ENCODE results near the gene CISTR. TPM values are rescaled to one million over a fixed set of nuclear protein-coding genes. Genes with fewer than 3 reads are reported as not detected.

The CISTR gene
- total and polyA plus RNA-seq, 2 donors (not counting 3 experiments of a cell fraction or from before 2014, with no cell fraction given): not detected

- Histone ChIP-seq H4K20me1 (replicated peaks; ENCODE audit: control insufficient read depth, extremely low read depth, insufficient read depth, low read length) (no peaks in the 10 kb centered on the region), H2AFZ (ENCODE audit: low read depth, low read length) (no peak overlapping the region), H3K4me1 (ENCODE audit: control insufficient read depth, extremely low read depth, insufficient read depth, low read length) (peaks cover 3% of the 10 kb centered on the region), H3K27me3 (ENCODE audit: control insufficient read depth in 2 of 2, insufficient read depth in 2 of 2, low read length in 2 of 2) (peaks cover 50 to 61% of the 10 kb centered on the region in 2 experiments), H3K4me3 (replicated peaks in 1 of 3; ENCODE audit: insufficient read depth in 1 of 3, low read depth in 1 of 3, low read length in 3 of 3) (no peak overlapping the region), H3K4me2 (ENCODE audit: insufficient read depth, low read length) (no peak overlapping the region), H3K79me2 (ENCODE audit: control insufficient read depth, insufficient read depth, low read length) (no peaks in the 10 kb centered on the region), H3K9ac (replicated peaks; ENCODE audit: extremely low read depth, insufficient read depth, low read length) (no peak overlapping the region), H3K27ac (ENCODE audit: insufficient read depth, low read depth, low read length) (no peak overlapping the region), H3K9me1 (replicated peaks; ENCODE audit: control insufficient read depth, extremely low read depth, insufficient read depth, low read length) (no peaks in the 10 kb centered on the region), H3K36me3 (ENCODE audit: control insufficient read depth in 2 of 2, extremely low read depth in 1 of 2, insufficient read depth in 2 of 2, low read length in 2 of 2) (no peaks in the 10 kb centered on the region), H3K9me3 (replicated peaks; ENCODE audit: control insufficient read depth, insufficient read depth, low read length) (no peaks in the 10 kb centered on the region)
- intact Hi-C loops (cut with micrococcal nuclease): loop anchor here (10.0 kb wide), 1 partner anchor 447 kb away; no protein-coding TSS in a partner anchor
- FAIRE-seq (no peak), DNase-seq (ENCODE audit: low read depth, low spot score) (no peak)
- no peak for TF ChIP-seq POLR2AphosphoS5 (IDR thresholded peaks at IDR 0.05; ENCODE audit: insufficient read depth, low read depth, low read length)
- TF ChIP-seq MAX (IDR thresholded peaks at IDR 0.05; ENCODE audit: insufficient read depth, insufficient read length): no peak
- no peak for TF ChIP-seq POLR2A (IDR thresholded peaks at IDR 0.05; ENCODE audit: low read depth, low read length)
- TF ChIP-seq MYC (IDR thresholded peaks at IDR 0.05; ENCODE audit: low read depth, low read length): no peak
- no peak for TF ChIP-seq CTCF (IDR thresholded peaks at IDR 0.05; ENCODE audit: extremely low read depth in 1 of 2, insufficient read depth in 1 of 2, low read depth in 1 of 2, low read length in 2 of 2)
- no peak for TF ChIP-seq EZH2 (IDR thresholded peaks at IDR 0.05; ENCODE audit: borderline replicate concordance, low read depth, low read length, severe bottlenecking)
- no peak for TF ChIP-seq FOS (IDR thresholded peaks at IDR 0.05; ENCODE audit: borderline replicate concordance, insufficient read depth, low read length)
- dilution Hi-C loops (cut with MboI; ENCODE audit: extremely low pct_ligation_motif_present, low sequenced_read_pairs): no loop called here
- BruUV-seq (replicated peaks): no TSS peak
- ChIA-PET POLR2A (no interaction called here), CTCF (interaction anchor here (1.1 to 2.0 kb wide), 4 partner anchors 17 to 58 kb away, joined by 3 to 5 read pairs (median 4); no protein-coding TSS in a partner anchor)
Measured at GRCh38 chr12:53758081-53758729, 6.4 kb upstream of the CISTR start.

All from endothelial cell of umbilical vein (primary cell).